Measurements from ENCODE around the gene RCBTB1.
"Not testable (repeated sequence)": the region's sequence is repeated elsewhere in the genome, so short reads cannot be mapped to it uniquely, and the experiment has no call there.

RCBTB1 gene

GRCh38 chr13:49615836-49616675 lies 30.7 kb upstream of the RCBTB1 start:
- TF ChIP-seq GATA1 (IDR thresholded peaks at IDR 0.05; ENCODE audit: low read depth, low read length) (no peak), POLR2A (IDR thresholded peaks at IDR 0.05; ENCODE audit: low read length) (no peak)
- DNase-seq: no peak

GRCh38 chr13:49612042-49612441 lies 26.7 kb upstream of the RCBTB1 start:
- not testable (repeated sequence) for DNase-seq

GRCh38 chr13:49610176-49610575 lies 24.8 kb upstream of the RCBTB1 start:
- DNase-seq: no peak
- no peak for TF ChIP-seq GATA1 (IDR thresholded peaks at IDR 0.05; ENCODE audit: low read depth, low read length)
- no peak for TF ChIP-seq POLR2A (IDR thresholded peaks at IDR 0.05; ENCODE audit: low read length)

GRCh38 chr13:49608651-49609331 lies 23.4 kb upstream of the RCBTB1 start:
- no peak for DNase-seq
- TF ChIP-seq POLR2A (IDR thresholded peaks at IDR 0.05; ENCODE audit: low read length) (no peak), GATA1 (IDR thresholded peaks at IDR 0.05; ENCODE audit: low read depth, low read length) (no peak)

- no peak for DNase-seq
- TF ChIP-seq POLR2A (IDR thresholded peaks at IDR 0.05; ENCODE audit: low read length) (no peak), GATA1 (IDR thresholded peaks at IDR 0.05; ENCODE audit: low read depth, low read length) (no peak)
Measured at GRCh38 chr13:49607761-49608160, 22.4 kb upstream of the RCBTB1 start.

- peak; percentile 85 to 89 for DNase-seq
- no peak for TF ChIP-seq GATA1 (IDR thresholded peaks at IDR 0.05; ENCODE audit: low read depth, low read length)
- TF ChIP-seq POLR2A (IDR thresholded peaks at IDR 0.05; ENCODE audit: low read length): no peak
Measured at GRCh38 chr13:49606747-49607648, 21.6 kb upstream of the RCBTB1 start.

GRCh38 chr13:49604570-49604969 lies 19.2 kb upstream of the RCBTB1 start:
- no peak for DNase-seq
- TF ChIP-seq POLR2A (IDR thresholded peaks at IDR 0.05; ENCODE audit: low read length): no peak

- not testable (repeated sequence) for DNase-seq
Measured at GRCh38 chr13:49602615-49603014, 17.3 kb upstream of the RCBTB1 start.

- DNase-seq: no peak
- no peak for TF ChIP-seq POLR2A (IDR thresholded peaks at IDR 0.05; ENCODE audit: low read length)
- no peak for TF ChIP-seq GATA1 (IDR thresholded peaks at IDR 0.05; ENCODE audit: low read depth, low read length)
Measured at GRCh38 chr13:49602005-49602404, 16.6 kb upstream of the RCBTB1 start.

- no peak for TF ChIP-seq POLR2A (IDR thresholded peaks at IDR 0.05; ENCODE audit: low read length)
- TF ChIP-seq GATA1 (IDR thresholded peaks at IDR 0.05; ENCODE audit: low read depth, low read length): peak; percentile 75
- DNase-seq: peak; percentile 64 to 91
Measured at GRCh38 chr13:49597043-49597641, 11.8 kb upstream of the RCBTB1 start.

GRCh38 chr13:49596221-49596620 lies 10.9 kb upstream of the RCBTB1 start:
- DNase-seq: peak; percentile 38 to 74
- TF ChIP-seq GATA1 (IDR thresholded peaks at IDR 0.05; ENCODE audit: low read depth, low read length) (no peak), POLR2A (IDR thresholded peaks at IDR 0.05; ENCODE audit: low read length) (no peak)

GRCh38 chr13:49594576-49594975 lies 9.2 kb upstream of the RCBTB1 start:
- TF ChIP-seq GATA1 (IDR thresholded peaks at IDR 0.05; ENCODE audit: low read depth, low read length): no peak
- TF ChIP-seq POLR2A (IDR thresholded peaks at IDR 0.05; ENCODE audit: low read length): no peak

GRCh38 chr13:49593876-49594275 lies 8.5 kb upstream of the RCBTB1 start:
- not testable (repeated sequence) for DNase-seq

More at GRCh38 chr13:49594576-49594975, 9.2 kb upstream of the RCBTB1 start:
- DNase-seq: no peak

- not testable (repeated sequence) for DNase-seq
Measured at GRCh38 chr13:49590714-49591113, 5.4 kb upstream of the RCBTB1 start.
